Loucy (cell line): ENCODE measurements around the gene OR5M8.

Experiments used
- H2AFZ ChIP-seq: fragments of 200-600 bp; sonication (generic); 2 replicates; pipeline ENCODE4 v1.6.0; 2016; ENCODE audit warnings: antibody characterized with exemption, mild to moderate bottlenecking, low read length, moderate library complexity
- H3F3A ChIP-seq: fragments of 200-600 bp; 2 replicates; pipeline ENCODE4 v1.6.0; 2016; ENCODE audit warnings: antibody characterized with exemption, low read depth, mild to moderate bottlenecking
- H3K27me3 ChIP-seq: fragments of 200-600 bp; sonication (generic); 2 replicates; pipeline ENCODE4 v1.6.1; 2014; ENCODE audit warnings: low read length, mild to moderate bottlenecking; ENCODE audit not compliant: insufficient read depth, poor library complexity, severe bottlenecking
- H3K36me3 ChIP-seq: fragments of 200-600 bp; sonication (generic); 2 replicates; pipeline ENCODE4 v1.6.1; 2016; ENCODE audit warnings: low read length; ENCODE audit not compliant: insufficient read depth
- H3K4me1 ChIP-seq: fragments of 200-600 bp; sonication (generic); 2 replicates; pipeline ENCODE4 v1.5.1; 2014; ENCODE audit warnings: low read length, mild to moderate bottlenecking; ENCODE audit not compliant: insufficient read depth, poor library complexity, severe bottlenecking
- H3K4me2 ChIP-seq: fragments of 200-600 bp; sonication (generic); 2 replicates; pipeline ENCODE4 v1.6.0; 2014; ENCODE audit warnings: antibody characterized with exemption, low read length, low read depth, mild to moderate bottlenecking; ENCODE audit not compliant: poor library complexity, severe bottlenecking
- H3K4me3 ChIP-seq: fragments of 200-600 bp; sonication (generic); 2 replicates; pipeline ENCODE4 v1.5.1; 2014; ENCODE audit warnings: low read length, mild to moderate bottlenecking, mixed read lengths; ENCODE audit not compliant: poor library complexity, severe bottlenecking
- H3K79me2 ChIP-seq: fragments of 200-600 bp; sonication (generic); 2 replicates; pipeline ENCODE4 v1.6.1; 2014; ENCODE audit warnings: low read length; ENCODE audit not compliant: insufficient read depth
- H3K9ac ChIP-seq: fragments of 200-600 bp; sonication (generic); 2 replicates; pipeline ENCODE4 v1.6.0; 2014; ENCODE audit warnings: mild to moderate bottlenecking, low read depth, low read length, moderate library complexity; ENCODE audit not compliant: poor library complexity, severe bottlenecking
- H3K9me2 ChIP-seq: fragments of 200-600 bp; sonication (generic); replicated peaks from 2 replicates; pipeline ENCODE4 v1.6.1; 2016; ENCODE audit warnings: low read depth, low read length, mixed read lengths
- H3K9me3 ChIP-seq: fragments of 200-600 bp; sonication (generic); 2 replicates; pipeline ENCODE4 v1.6.1; 2014; ENCODE audit warnings: mild to moderate bottlenecking, antibody characterized with exemption, low read length, low read depth; ENCODE audit not compliant: insufficient read depth
- H4K20me1 ChIP-seq: fragments of 200-600 bp; sonication (generic); 2 replicates; pipeline ENCODE4 v1.6.0; 2014; ENCODE audit warnings: antibody characterized with exemption, low read length, mild to moderate bottlenecking; ENCODE audit not compliant: insufficient read depth, poor library complexity, severe bottlenecking
- CTCF ChIP-seq: fragments of 200-600 bp; sonication (generic); conservative IDR thresholded peaks from 2 replicates; pipeline ENCODE4 v1.5.1; 2014; ENCODE audit warnings: mild to moderate bottlenecking, antibody characterized with exemption, low read length
- EZH2phosphoT487 ChIP-seq: fragments of 200-600 bp; IDR thresholded peaks from 2 replicates; pipeline ENCODE4 v1.6.1; 2018; ENCODE audit warnings: antibody characterized with exemption, mild to moderate bottlenecking, moderate library complexity, borderline replicate concordance

The OR5M8 gene

GRCh38 chr11:56491270-56491669, at the start of gene OR5M8:
Gene OR5M8, minus strand, starts transcription at chr11:56491370. Its CDS starts 0 bp downstream, at chr11:56491370.
- H3K4me1 ChIP-seq: no peaks in the 10 kb centered on the region
- no peaks in the 10 kb centered on the region for H3F3A ChIP-seq
- no peaks in the 10 kb centered on the region for H3K9me3 ChIP-seq
- TF ChIP-seq CTCF (no peak), EZH2phosphoT487 (no peak)
- no peaks in the 10 kb centered on the region for H3K9me2 ChIP-seq
- no peaks in the 10 kb centered on the region for H3K27me3 ChIP-seq
- H3K79me2 ChIP-seq: no peaks in the 10 kb centered on the region
- H3K9ac ChIP-seq: no peak within 1 kb of the TSS
- H4K20me1 ChIP-seq: no peaks in the 10 kb centered on the region
- no peak within 1 kb of the TSS for H3K4me2 ChIP-seq
- no peaks in the 10 kb centered on the region for H3K36me3 ChIP-seq
- no peak within 1 kb of the TSS for H2AFZ ChIP-seq
- no peak within 1 kb of the TSS for H3K4me3 ChIP-seq

GRCh38 chr11:56533054-56533740, 42.0 kb upstream of the OR5M8 start:
- H3K4me3 ChIP-seq: no peak overlapping the region
- H3K4me2 ChIP-seq: no peak overlapping the region
- no peaks in the 10 kb centered on the region for H3K27me3 ChIP-seq
- H3K79me2 ChIP-seq: no peaks in the 10 kb centered on the region
- no peaks in the 10 kb centered on the region for H3K9me3 ChIP-seq
- no peaks in the 10 kb centered on the region for H3K4me1 ChIP-seq
- no peaks in the 10 kb centered on the region for H4K20me1 ChIP-seq
- no peak overlapping the region for H2AFZ ChIP-seq
- H3K9ac ChIP-seq: no peak overlapping the region
- no peaks in the 10 kb centered on the region for H3K36me3 ChIP-seq
- H3F3A ChIP-seq: no peaks in the 10 kb centered on the region
- TF ChIP-seq EZH2phosphoT487 (no peak), CTCF (no peak)
- H3K9me2 ChIP-seq: no peaks in the 10 kb centered on the region

GRCh38 chr11:56531856-56532255, 40.7 kb upstream of the OR5M8 start:
- no peaks in the 10 kb centered on the region for H4K20me1 ChIP-seq
- H3K79me2 ChIP-seq: no peaks in the 10 kb centered on the region
- H3K9me3 ChIP-seq: no peaks in the 10 kb centered on the region
- H3K9ac ChIP-seq: no peak overlapping the region
- H2AFZ ChIP-seq: no peak overlapping the region
- H3K4me1 ChIP-seq: no peaks in the 10 kb centered on the region
- H3K27me3 ChIP-seq: no peaks in the 10 kb centered on the region
- H3F3A ChIP-seq: no peaks in the 10 kb centered on the region
- no peak for TF ChIP-seq EZH2phosphoT487
- no peak for TF ChIP-seq CTCF
- no peak overlapping the region for H3K4me3 ChIP-seq
- H3K36me3 ChIP-seq: no peaks in the 10 kb centered on the region
- no peak overlapping the region for H3K4me2 ChIP-seq
- no peaks in the 10 kb centered on the region for H3K9me2 ChIP-seq
